GM21737 (cell line): ENCODE results near the gene TRIO.
"Not testable (repeated sequence)": the region's sequence is repeated elsewhere in the genome, so short reads cannot be mapped to it uniquely, and the experiment has no call there.

Experiments used
- ATAC-seq: cut with Tn5 transposase; IDR thresholded peaks from one replicate; pipeline ENCODE4 v1.9.1; 2021; ENCODE audit warnings: mild to moderate bottlenecking, moderate library complexity; ENCODE audit not compliant: unreplicated experiment

TRIO gene

DNA sequence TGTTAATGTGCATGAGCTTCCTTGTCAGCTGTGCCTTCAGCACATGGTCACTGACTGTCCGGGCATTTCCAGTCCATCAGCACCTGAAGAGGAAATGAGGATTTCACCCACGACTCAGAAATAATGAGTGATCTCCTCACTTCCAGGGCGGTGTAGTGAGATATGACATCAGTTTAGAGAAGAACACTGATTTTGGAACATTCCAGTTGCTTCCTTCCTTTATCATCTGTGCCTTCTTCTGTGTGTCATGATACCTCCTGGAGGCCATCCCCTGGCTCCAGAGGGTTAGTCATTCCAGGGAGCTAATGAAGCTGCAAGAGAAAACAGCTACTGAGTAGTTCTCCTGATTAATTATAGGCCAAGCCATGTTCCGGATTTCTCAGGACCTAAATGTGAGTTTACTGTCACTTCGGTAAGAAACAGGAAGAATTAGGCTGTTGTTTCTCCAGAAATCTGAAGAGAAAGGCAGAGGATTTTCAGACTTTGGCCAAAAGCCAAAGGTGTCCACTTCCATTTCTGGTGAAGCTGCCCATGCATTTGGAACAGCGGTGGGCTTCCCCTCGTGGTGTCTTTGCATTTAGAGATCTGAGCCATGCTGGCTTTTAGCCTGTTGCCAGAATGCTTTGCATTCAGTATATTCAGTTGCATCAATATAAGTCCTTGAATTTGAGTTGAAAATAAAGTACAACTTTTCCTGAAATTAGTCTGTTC lies 277.1 kb downstream of the TRIO start:
- ATAC-seq: no peak

DNA sequence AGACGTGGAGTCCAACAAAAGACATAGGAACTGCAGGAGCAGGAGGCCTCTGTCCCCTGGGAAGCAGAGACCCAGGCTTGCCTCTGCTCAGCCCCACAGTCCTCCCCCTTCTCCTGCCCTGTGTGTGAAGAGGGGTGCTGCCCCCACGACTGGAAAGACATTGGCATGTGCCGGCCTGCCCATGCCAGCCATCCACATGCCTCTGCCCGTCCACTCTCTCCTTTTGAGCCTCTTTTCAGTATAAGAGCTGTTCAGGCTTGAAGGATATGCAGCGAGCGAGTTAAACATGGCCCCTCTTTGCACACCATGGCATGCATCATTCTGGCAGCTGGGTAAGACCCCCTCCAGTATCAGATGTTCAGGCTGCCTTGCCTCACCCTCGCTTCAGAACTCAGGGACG lies 278.7 kb downstream of the TRIO start:
- no peak for ATAC-seq

DNA sequence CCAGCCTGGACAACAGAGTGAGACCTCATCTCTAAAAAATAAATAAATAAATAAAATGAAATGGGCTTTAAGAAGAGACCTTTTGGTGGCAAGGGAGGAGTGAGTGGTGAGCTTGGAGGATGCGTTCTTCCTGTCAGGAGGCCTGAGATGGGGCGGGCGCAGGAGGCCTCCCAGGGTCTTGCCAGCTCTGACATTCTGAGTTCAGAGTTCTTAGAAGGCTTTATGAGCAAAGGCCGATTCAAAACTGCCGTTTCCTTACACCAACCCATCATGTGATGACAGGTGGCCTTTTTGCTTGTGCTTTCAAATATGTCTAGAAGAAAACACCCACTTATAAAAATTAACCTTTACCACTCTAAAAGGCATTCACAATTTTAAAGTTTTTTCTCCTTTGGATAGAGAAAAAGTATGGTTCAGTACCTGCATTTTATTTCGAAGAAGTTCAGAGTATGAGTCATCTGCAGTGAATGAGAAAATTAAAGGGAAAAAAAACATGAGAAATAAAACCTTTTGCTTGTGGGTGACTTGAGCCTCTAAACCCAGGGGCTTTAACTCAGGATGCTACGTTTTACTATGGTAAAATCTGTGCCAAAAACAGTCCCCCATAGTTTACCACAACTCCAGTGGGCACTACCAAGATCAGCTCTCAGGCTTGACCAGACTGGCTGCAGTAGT lies 281.0 kb downstream of the TRIO start:
- ATAC-seq: no peak

DNA sequence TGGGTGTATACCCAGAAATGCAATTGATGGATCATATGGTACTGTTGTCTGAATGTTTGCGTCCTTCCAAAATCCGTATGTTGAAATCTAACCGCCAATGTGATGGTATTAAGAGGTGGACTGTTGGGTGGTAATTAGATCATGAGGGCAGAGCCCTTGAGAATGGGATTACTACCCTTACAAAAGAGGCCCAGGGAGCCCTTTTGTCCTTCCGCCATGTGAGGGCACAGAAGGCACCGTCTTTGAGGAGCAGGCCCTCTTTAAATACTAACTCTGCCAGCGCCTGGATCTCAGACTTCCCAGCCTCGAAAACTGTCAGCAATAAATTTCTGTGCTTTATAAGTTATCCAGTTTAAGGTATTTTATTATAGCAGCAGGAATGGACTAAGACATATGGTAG lies 282.4 kb downstream of the TRIO start:
- ATAC-seq: no peak

GRCh38 chr5:14426521-14426920 lies 283.4 kb downstream of the TRIO start:
- no peak for ATAC-seq

- ATAC-seq: no peak
Observed at GRCh38 chr5:14428302-14429081, 285.4 kb downstream of the TRIO start.

DNA sequence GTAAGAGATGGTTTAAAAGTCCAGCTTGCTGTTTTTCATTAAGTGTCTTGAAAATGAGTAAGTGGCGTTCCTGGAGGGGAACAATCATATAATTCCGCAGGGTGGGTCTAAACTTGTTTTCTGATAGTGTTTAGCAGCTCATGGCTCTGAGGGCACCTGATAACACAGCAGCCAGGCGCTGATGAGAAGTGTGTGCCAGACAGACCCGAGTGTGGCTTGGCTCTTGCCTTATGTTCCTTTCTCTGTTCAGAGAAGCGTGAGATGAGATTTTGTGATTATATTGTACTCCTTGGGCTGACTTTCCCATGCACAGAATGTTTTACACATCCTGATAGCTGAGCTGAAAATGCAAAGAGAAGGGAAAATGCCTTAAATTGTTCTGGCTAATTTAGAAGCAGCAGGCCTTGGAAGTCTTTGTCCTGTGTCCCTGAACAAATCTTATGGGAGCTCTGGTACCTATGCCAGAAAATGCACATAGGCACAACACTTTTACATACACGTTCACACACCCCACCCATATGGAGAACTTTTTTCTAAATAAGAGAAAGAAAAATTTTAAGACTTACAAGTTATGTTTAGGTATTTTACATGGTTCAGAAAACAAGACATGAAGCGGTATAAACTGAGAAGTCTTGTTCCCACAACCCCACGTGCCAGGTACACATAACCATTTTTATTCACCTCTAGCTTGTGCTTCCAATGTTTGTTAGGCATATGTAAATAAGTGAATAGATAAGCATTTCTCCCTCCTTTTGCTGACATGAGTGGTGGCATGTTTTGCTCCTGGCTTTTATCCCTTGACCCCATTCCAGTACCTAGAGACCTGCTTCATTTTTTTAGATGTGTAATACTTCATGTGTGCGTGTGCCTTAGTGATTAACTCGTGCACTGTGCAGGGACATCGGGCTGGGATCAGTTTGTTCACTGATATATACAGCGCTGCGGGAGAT lies 286.2 kb downstream of the TRIO start:
- ATAC-seq: no peak

GRCh38 chr5:14431534-14431933 lies 288.4 kb downstream of the TRIO start:
- no peak for ATAC-seq

- no peak for ATAC-seq
Observed at GRCh38 chr5:14432931-14433589, 289.9 kb downstream of the TRIO start.

DNA sequence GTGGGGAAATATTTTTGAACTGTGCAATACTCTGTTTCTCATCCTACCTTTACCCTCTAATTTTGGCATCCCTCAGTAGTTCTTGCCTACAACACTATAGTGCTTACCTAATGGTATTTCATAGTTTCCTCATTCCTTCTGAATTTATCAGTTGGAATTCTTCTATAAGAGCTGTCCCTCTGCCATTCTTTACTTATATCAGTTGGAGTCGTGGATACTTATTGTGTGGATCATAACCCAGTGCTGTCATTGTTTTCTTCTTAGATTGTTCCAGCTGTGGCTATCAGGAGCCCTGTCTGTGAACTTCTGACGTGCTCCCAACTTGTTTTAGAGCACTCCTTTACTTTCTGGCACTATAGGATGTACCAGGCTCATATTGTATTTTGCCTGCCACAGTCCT lies 292.3 kb downstream of the TRIO start:
- no peak for ATAC-seq

DNA sequence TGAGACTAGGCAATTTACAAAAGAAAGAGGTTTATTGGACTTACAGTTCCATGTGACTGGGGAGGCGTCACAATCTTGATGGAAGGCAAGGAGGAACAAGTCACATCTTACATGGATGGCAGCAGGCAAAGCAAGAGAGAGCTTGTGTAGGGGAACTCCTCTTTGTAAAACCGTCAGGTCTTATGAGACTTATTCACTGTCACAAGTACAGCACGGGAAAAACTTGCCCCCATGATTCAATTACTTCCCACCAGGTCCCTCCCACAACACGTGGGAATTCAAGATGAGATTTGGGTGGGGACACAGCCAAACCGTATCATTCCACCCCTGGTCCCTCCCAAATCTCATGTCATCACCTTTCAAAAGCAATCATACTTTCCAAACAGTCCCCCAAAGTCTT lies 293.0 kb downstream of the TRIO start:
- not testable (repeated sequence) for ATAC-seq

DNA sequence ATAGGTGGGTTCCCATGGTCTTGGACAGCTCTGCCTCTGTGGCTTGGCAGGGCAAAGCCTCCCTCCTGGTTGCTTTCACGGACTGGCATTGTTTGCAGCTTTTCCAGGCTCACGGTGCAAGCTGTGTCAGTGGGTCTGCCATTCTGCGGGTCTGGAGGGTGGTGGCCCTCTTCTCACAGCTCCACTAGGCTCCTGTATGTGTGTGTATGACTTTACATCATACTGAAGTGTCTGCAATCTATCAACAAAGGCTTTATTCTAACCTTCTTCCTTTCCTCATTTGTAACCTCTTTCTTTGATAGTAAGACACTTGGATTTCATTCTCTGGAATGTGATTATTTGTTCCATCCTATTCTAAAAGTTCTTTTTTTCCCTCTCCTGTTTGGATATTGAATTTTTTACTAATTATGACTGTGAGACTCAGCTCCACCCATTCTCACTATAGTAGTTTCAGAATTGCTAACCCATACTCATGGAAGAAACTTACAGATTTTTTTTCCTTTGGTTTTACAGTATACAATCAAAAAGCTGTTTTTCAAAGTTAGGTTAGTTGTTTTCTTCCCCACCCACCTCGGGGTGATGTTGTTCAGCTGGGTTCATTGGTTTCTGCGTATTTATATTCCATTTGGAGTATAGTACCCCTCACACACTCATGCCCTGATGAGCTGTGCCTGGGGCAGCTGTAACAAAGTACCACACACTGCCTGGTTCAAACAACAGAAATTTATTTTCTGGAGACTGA lies 293.8 kb downstream of the TRIO start:
- no peak for ATAC-seq

- ATAC-seq: no peak
Observed at GRCh38 chr5:14438195-14438606, 295.1 kb downstream of the TRIO start.

GRCh38 chr5:14439087-14439871 lies 296.1 kb downstream of the TRIO start:
- no peak for ATAC-seq

GRCh38 chr5:14440223-14440581 lies 297.1 kb downstream of the TRIO start:
- no peak for ATAC-seq

- no peak for ATAC-seq
Observed at GRCh38 chr5:14440582-14441431, 297.7 kb downstream of the TRIO start.

DNA sequence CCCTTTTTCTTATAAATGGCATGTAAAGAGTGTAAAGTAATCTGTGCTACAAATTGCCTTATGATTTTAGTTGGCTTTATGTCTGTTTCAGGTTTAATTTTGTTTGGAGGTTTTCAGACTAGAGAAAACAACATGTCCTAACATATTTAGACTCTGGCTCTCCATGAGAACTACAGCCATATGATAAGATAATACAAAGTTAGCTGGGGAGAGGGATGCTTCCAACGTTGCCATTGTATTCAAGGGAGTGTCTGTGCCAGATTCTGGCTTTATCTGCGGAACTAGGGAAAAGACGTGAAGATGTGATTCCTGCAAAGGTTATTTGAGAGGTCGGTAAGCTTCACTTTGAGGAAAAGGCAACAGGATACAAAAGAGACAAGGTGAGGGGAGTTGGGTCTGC lies 298.5 kb downstream of the TRIO start:
- no peak for ATAC-seq

DNA sequence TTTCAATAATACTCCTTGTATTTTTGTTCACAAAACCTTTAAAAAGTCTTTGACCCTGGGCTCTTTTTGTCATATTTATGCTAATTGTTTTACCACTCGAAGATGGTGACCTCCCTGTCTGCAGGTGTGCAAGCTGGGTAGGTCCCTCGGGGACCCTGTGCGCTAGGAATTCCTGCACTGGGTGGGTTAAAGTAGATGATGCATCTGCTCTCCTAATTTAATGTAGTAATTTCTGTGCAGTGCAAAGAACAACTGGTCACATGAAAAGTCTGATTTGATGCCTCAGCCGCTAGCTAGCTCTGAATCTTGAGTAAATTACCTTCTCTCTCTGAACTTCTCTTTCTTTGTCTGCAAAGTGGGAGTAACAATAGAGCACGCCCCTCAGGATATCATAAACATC lies 299.4 kb downstream of the TRIO start:
- no peak for ATAC-seq
